VCaP (cell line): ENCODE results near the gene ALPK3.

Experiments used
- H3K27ac ChIP-seq: fragments of 450-650 bp; 2 replicates; pipeline ENCODE4 v1.5.1; 2017
- TF ChIP-seq, protein P1 (sequence below): fragments of 450-650 bp; conservative IDR thresholded peaks from 2 replicates; pipeline ENCODE4 v1.5.1; 2017; ENCODE audit warnings: mild to moderate bottlenecking, moderate library complexity

The ALPK3 gene

DNA sequence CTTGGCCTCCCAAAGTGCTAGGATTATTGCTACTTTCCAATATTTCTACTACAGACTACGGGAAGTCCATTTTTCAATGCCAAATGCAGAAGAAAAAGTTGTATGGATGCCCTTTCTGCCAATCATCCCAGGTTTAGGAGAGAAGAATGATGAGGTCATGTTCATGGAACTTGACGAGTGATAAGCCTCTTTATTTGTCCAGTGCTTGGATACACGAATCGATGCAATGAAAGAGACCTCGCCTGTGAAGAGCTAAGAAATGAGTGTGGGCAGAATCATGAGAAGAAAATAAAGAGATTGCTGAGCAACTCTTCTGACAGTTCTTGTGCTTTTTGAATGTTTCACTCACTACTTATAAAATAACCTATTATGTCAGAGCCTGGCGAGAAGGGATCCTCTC, 66.3 kb downstream of the ALPK3 start:
- H3K27ac ChIP-seq = no peak overlapping the region
- TF ChIP-seq, protein P1, sequence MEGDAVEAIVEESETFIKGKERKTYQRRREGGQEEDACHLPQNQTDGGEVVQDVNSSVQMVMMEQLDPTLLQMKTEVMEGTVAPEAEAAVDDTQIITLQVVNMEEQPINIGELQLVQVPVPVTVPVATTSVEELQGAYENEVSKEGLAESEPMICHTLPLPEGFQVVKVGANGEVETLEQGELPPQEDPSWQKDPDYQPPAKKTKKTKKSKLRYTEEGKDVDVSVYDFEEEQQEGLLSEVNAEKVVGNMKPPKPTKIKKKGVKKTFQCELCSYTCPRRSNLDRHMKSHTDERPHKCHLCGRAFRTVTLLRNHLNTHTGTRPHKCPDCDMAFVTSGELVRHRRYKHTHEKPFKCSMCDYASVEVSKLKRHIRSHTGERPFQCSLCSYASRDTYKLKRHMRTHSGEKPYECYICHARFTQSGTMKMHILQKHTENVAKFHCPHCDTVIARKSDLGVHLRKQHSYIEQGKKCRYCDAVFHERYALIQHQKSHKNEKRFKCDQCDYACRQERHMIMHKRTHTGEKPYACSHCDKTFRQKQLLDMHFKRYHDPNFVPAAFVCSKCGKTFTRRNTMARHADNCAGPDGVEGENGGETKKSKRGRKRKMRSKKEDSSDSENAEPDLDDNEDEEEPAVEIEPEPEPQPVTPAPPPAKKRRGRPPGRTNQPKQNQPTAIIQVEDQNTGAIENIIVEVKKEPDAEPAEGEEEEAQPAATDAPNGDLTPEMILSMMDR = no peak

DNA sequence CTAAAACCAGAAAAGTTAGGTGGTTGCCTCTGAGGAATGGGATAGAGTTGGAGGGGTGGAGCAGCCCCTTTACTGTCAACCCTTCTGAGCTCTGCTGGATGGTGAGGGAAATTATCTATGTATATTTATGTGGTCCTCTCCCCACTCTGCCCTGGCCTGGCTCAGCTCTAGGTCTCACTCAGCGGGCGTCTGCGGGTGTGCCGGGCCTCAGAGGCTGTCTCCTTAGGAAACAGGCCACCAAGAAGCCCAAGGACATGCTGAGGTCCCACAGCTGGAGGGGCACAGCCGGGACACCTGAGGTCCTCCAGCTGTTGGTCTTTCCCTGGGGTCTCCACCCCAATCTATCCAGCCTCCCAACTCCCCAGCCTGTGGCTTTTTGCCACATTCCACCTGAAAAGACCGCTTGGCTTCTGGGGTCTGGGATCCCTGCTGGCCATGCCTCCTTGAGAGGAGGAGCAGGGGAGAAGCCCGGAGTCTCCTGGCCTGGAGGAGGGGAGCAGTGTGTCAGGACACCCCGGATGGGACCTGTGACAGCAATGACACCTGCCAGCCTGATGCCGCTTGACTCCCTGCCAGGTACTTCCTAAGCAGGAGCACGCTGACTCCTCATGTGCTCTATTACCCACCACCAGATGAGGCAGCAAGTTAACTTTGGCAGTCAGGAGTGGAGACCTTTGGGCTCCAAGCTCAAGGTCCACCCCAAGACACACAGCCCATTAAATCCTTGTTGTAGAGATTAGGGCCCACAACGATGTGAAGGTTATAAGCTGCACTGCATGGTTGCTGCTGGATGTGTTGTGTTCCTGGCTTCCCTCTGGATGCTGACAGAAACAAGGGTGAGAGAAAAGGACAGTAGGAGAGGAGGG, 67.0 kb downstream of the ALPK3 start, which contains the start of gene SLC28A1:
SLC28A1 (plus strand) TSS at position 747 of the 866 bp plus-strand sequence. CDS start 3,099 bp downstream, outside the sequence.
- TF ChIP-seq, protein P1 = no peak
- H3K27ac ChIP-seq = no peak within 1 kb of the TSS

DNA sequence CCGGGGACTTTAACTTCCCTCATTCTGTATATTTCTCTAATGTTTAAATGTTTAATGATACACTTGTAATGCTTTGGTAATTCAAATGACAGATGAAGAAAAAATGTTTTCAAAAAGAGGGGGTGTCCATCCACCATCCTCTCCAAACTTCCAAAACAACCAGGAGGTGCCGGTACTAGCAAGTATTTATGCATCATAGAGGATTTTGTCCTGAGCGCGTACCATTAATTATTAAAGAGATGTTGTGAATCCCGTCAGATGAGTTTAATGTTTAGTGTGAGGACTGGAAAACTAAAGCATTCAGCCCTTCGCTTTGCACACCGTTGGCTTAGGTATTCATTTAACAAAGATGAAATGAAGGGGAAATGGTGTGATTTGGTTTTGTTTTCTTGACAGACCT, 68.6 kb downstream of the ALPK3 start:
- TF ChIP-seq, protein P1 = no peak
- no peak overlapping the region for H3K27ac ChIP-seq

DNA sequence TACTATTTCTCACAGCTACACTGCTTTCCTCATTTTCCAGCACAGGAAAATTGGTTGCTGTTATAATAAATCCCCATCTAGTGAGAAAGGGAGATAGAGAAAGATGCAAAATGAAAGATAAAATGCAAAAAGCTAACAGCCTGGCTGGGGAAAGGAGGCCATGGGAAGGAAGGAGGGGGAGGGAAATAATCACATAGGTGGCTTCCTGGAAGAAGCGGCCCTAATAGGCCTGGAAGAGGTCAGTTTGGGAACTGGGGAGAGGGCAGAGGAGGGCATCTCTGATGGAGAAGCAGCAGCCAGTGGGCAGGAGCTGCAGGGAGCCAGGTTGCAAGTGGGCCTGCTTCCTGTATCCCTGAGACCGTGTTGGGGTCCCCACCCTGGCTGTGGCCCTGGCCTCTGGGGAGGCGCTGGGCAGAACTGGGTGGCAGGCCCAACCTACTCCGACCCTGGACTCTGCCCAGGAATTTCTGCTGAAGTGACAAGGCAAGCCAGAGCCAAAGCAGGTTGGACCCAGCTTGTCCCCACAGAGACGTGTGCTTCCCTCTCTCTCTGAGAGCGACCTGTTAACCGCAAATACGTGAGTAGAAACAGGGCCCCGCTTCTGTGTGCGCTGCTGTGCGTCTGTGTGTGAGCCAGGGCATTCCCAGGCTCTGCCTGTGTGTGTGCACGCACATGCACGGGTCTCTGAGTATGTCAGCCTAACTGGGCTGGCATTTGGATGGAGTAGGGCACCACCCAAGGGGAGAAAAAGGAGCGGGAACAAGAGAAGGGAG, 69.2 kb downstream of the ALPK3 start:
- no peak overlapping the region for H3K27ac ChIP-seq
- TF ChIP-seq, protein P1 = no peak

DNA sequence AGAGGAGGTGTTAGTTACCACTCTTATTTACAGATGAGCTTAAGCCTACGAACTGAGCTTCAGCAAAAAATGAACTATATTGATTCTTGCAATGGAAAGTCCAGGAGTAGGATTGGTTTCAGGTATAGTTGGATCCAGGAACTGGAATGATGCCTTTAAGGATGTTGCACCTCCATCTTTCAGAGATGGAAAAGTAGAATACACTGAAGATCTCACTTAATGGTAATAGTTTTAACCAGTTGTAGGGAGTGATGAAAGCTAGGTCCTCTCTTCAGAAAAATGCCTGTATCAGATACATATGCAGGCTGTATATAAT, 69.8 kb downstream of the ALPK3 start:
- TF ChIP-seq, protein P1 = no peak
- no peak overlapping the region for H3K27ac ChIP-seq

DNA sequence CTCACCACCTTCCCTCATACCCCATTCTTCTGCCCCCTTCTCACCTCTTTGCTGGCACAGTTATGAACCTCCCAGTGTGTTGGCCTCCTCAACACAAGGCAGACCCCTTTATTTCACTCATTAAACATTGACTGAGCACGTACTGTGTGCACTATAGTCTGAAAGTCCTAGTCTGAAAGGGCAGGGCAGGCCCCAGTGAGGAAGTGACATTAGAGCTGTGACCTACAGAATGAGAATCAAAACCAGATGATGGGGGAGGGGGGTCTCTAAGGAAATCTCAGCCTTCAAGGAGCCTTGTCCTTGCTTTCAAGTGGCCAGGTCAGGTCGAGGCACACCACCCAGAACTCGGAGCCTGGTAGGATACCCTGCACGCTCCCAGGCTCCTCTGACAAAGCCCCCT, 70.8 kb downstream of the ALPK3 start:
- H3K27ac ChIP-seq = no peak overlapping the region
- TF ChIP-seq, protein P1 = no peak

DNA sequence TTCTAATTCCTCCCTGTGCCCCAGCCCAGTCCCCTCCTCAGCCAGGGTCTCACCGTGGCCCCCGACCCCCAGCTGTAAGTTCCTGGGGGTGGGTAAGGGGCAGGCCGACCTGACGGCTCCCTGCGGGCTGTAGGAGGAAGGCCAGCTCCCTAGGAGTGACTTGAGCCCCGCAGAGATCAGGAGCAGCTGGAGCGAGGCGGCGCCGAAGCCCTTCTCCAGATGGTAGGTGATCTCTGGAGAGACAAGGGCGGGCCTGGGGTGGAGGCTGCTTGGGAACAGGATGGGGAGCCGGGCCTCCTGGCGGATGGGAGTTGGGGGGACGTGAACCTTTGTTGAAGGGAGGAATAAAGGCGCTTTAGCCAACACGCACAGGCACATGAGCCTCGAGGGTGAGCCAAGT, 71.5 kb downstream of the ALPK3 start:
- H3K27ac ChIP-seq = no peak overlapping the region
- TF ChIP-seq, protein P1 = no peak
